T-cell (primary cell): Measurements from ENCODE around the gene CYFIP2. TPM values are rescaled to one million over a fixed set of nuclear protein-coding genes. Genes with fewer than 3 reads are reported as not detected.

Experiments
- ATAC-seq, 4 experiments: fragments of 200-7000 bp in 3 of 4; fragments of 150-1000 bp in 1 of 4; cut with Tn5 transposase; replicated peaks in 1 of 4; 1 replicate in 3 of 4; 2 replicates in 1 of 4; pipeline ENCODE4 v1.10.0; 2021; ENCODE audit warnings: moderate library complexity in 3 of 4, mild to moderate bottlenecking in 2 of 4, moderate number of reproducible peaks in 1 of 4
- CTCF ChIA-PET, 2 donors: fragments of 300-600 bp; sonication (Branson Sonifier 250); formaldehyde crosslinking; loops; one replicate each; lab custom pipeline; 2022; ENCODE audit warnings: antibody characterized with exemption in 2 of 2; lab: Charles Lee
- POLR2A ChIA-PET, 2 donors: fragments of 300-600 bp; sonication (Branson Sonifier 250); formaldehyde crosslinking; loops; one replicate each; lab custom pipeline; 2022; ENCODE audit warnings: antibody characterized with exemption in 2 of 2; lab: Charles Lee
- DNase-seq, 35 experiments: peaks; one replicate each; pipeline versions ENCODE4 v3.0.0 to v3.0.0-alpha.2; 2013 to 2023
- H3K27ac ChIP-seq: one replicate; pipeline ENCODE4 v1.5.1; 2013; ENCODE audit warnings: low read length
- H3K27me3 ChIP-seq, 2 experiments: replicated peaks in 1 of 2; 1 replicate in 1 of 2; 2 replicates in 1 of 2; pipeline versions ENCODE4 v1.6.1 to v1.7.0; 2013; ENCODE audit warnings: low read length in 1 of 2, mixed read lengths in 1 of 2; ENCODE audit not compliant: control insufficient read depth in 2 of 2, insufficient read depth in 2 of 2; ENCODE audit errors: extremely low read depth in 1 of 2
- H3K36me3 ChIP-seq, 2 donors: 1 replicate in 1 of 2; 2 replicates in 1 of 2; pipeline versions ENCODE4 v1.6.1 to v1.7.0; 2013; ENCODE audit warnings: low read length in 1 of 2; ENCODE audit not compliant: control insufficient read depth in 2 of 2, insufficient read depth in 1 of 2; ENCODE audit errors: extremely low read depth in 1 of 2
- H3K4me1 ChIP-seq, 2 experiments: 1 replicate in 1 of 2; 2 replicates in 1 of 2; pipeline versions ENCODE4 v1.6.1 to v1.7.0; 2013; ENCODE audit warnings: low read length in 2 of 2, mixed read lengths in 1 of 2; ENCODE audit not compliant: insufficient read depth in 2 of 2, control insufficient read depth in 1 of 2; ENCODE audit errors: extremely low read depth in 1 of 2
- H3K4me3 ChIP-seq, 2 donors: 1 replicate in 1 of 2; 2 replicates in 1 of 2; pipeline versions ENCODE4 v1.5.1 to v1.7.0; 2013; ENCODE audit warnings: mild to moderate bottlenecking in 2 of 2, low read length in 1 of 2, moderate library complexity in 1 of 2; ENCODE audit not compliant: control insufficient read depth in 1 of 2; ENCODE audit errors: extremely low read depth in 1 of 2
- H3K9me3 ChIP-seq: 2 replicates; pipeline ENCODE4 v1.7.0; 2013
- H3K27ac Mint-ChIP-seq, 2 donors: one replicate each; pipeline ENCODE4 v1.8.0; 2020 to 2021; ENCODE audit warnings: mild to moderate bottlenecking in 2 of 2, mixed read lengths in 2 of 2
- H3K27me3 Mint-ChIP-seq, 2 donors: one replicate each; pipeline ENCODE4 v1.8.0; 2021 to 2022; ENCODE audit warnings: mixed read lengths in 2 of 2
- H3K36me3 Mint-ChIP-seq: one replicate; pipeline ENCODE4 v1.8.0; 2021; ENCODE audit warnings: mixed read lengths
- H3K4me1 Mint-ChIP-seq, 3 donors: one replicate each; pipeline ENCODE4 v1.8.0; 2020 to 2022; ENCODE audit warnings: mixed read lengths in 3 of 3, mild to moderate bottlenecking in 1 of 3
- H3K4me3 Mint-ChIP-seq, 3 donors: one replicate each; pipeline ENCODE4 v1.8.0; 2020 to 2022; ENCODE audit warnings: mild to moderate bottlenecking in 3 of 3, mixed read lengths in 3 of 3, moderate library complexity in 3 of 3
- H3K9me3 Mint-ChIP-seq, 3 donors: one replicate each; pipeline ENCODE4 v1.8.0; 2020 to 2022; ENCODE audit warnings: mixed read lengths in 3 of 3
- WGBS: methylation state at CpG from one replicate; pipeline ENCODE4 v1.1.5; 2013; ENCODE audit warnings: missing lambda C conversion rate; ENCODE audit not compliant: insufficient coverage; 5-methylcytosine and 5-hydroxymethylcytosine counted together
- total RNA-seq, 35 experiments: library from RNA in 6 of 35; stranded (reverse) in 6 of 35; fragments of 120-200 nt in 1 of 35; gene quantifications; one replicate each; pipeline versions ENCODE4 v1.2.1 to v1.2.4 and lab custom pipeline; 2013 to 2026

CYFIP2 gene
- total RNA-seq (100 to 1,000 TPM; 362 to 497 (median 398) TPM), total RNA-seq (lab: John Stamatoyannopoulos, UW) (96.5 to 504 (median 405) reads per million in 29 experiments)
- total RNA-seq (2013), result 348 TPM

- H3K36me3 ChIP-seq, result peaks cover 0 to 24% of the 10 kb centered on the region in 2 donors
- H3K4me1 ChIP-seq, result peaks cover 52 to 63% of the 10 kb centered on the region in 2 experiments
- Mint-ChIP-seq H3K27me3 (no peaks in the 10 kb centered on the region), H3K27ac (peak within 1 kb of the TSS; percentile 99), H3K9me3 (no peaks in the 10 kb centered on the region), H3K36me3 (peaks cover 21% of the 10 kb centered on the region), H3K4me1 (peaks cover 70 to 80% (median 78%) of the 10 kb centered on the region in 3 donors), H3K4me3 (peak within 1 kb of the TSS; percentile 93 to 96 (median 94))
- peak within 1 kb of the TSS; percentile 84 for H3K27ac ChIP-seq
- no peaks in the 10 kb centered on the region for H3K27me3 ChIP-seq
- no peaks in the 10 kb centered on the region for H3K9me3 ChIP-seq
- ATAC-seq, result peak; percentile 89 to 93 (median 90)
- WGBS, result 0% methylated on average over 58 of the region's 58 CpGs
- H3K4me3 ChIP-seq, result peak within 1 kb of the TSS; percentile 68 to 73
- peak; percentile 74 to 93 (median 84) for DNase-seq
- CTCF ChIA-PET, result interaction anchor here (0.6 to 1.1 kb wide), 3 partner anchors 14 to 85 kb away, joined by 3 to 4 read pairs (median 4); partner anchors contain the start of gene ITK (in 1 of the 2)
- POLR2A ChIA-PET, result interaction anchor here (0.6 to 2.6 kb wide), 4 partner anchors 13 to 640 kb away, joined by 3 to 9 read pairs (median 3); partner anchors contain the start of gene MED7 (in 1 of the 2)
These were observed at the start of gene CYFIP2 for GRCh38 chr5:157265714-157266285. Gene CYFIP2, plus strand, starts transcription at chr5:157266123. Its CDS starts 19,239 bp downstream, at chr5:157285362.

- Mint-ChIP-seq H3K9me3 (no peaks in the 10 kb centered on the region), H3K4me3 (peak overlapping the region; percentile 60 to 72 (median 64)), H3K27me3 (no peaks in the 10 kb centered on the region), H3K4me1 (peaks cover 95 to 99% (median 96%) of the 10 kb centered on the region in 3 donors), H3K27ac (peak overlapping the region; percentile 94 to 97), H3K36me3 (peaks cover 86% of the 10 kb centered on the region)
- ChIA-PET POLR2A (interaction anchor here in 1 of 2 donors (0.6 to 1.4 kb wide), 5 partner anchors 11 to 74 kb away, joined by 3 to 5 read pairs (median 4); partner anchors contain the start of genes ITK and MED7), CTCF (interaction anchor here in 1 of 2 donors (0.6 to 2.8 kb wide), 3 partner anchors 13 to 507 kb away, joined by 3 to 8 read pairs (median 3); no protein-coding TSS in a partner anchor)
- Histone ChIP-seq H3K4me1 (peaks cover 86 to 100% of the 10 kb centered on the region in 2 experiments), H3K9me3 (no peaks in the 10 kb centered on the region), H3K4me3 (peak overlapping the region in 1 of 2 donors; percentile 23), H3K27me3 (no peaks in the 10 kb centered on the region), H3K36me3 (peaks cover 18 to 94% of the 10 kb centered on the region in 2 donors), H3K27ac (peak overlapping the region; percentile 76)
- ATAC-seq (no peak), DNase-seq (peak in 1 of 35 experiments; percentile 33)
- 53% methylated on average over 5 of the region's 6 CpGs for WGBS
These were observed 49.4 kb upstream of the CYFIP2 start for GRCh38 chr5:157216391-157217142.

GRCh38 chr5:157217289-157218024 is 48.5 kb upstream of the CYFIP2 start:
- ChIA-PET CTCF (interaction anchor here (0.6 to 2.8 kb wide), 8 partner anchors 14 to 506 kb away, joined by 3 to 8 read pairs (median 4); partner anchors contain the start of gene MED7 (in 1 of the 2)), POLR2A (interaction anchor here (0.6 to 1.4 kb wide), 12 partner anchors 9 to 75 kb away, joined by 3 to 5 read pairs (median 3); partner anchors contain the start of genes ITK (in 1 of the 2) and MED7 (in 1 of the 2))
- Histone ChIP-seq H3K9me3 (no peaks in the 10 kb centered on the region), H3K27me3 (no peaks in the 10 kb centered on the region), H3K36me3 (peaks cover 18 to 92% of the 10 kb centered on the region in 2 donors), H3K4me3 (peak overlapping the region in 1 of 2 donors; percentile 15), H3K4me1 (peaks cover 90 to 100% of the 10 kb centered on the region in 2 experiments), H3K27ac (peak overlapping the region; percentile 76)
- peaks cover 86% of the 10 kb centered on the region for H3K36me3 Mint-ChIP-seq
- H3K4me1 Mint-ChIP-seq, result peaks cover 95 to 99% (median 97%) of the 10 kb centered on the region in 3 donors
- H3K27ac Mint-ChIP-seq, result peak overlapping the region; percentile 94 to 97
- H3K9me3 Mint-ChIP-seq, result no peaks in the 10 kb centered on the region
- DNase-seq (peak in 19 of 35 experiments; percentile 5 to 66 (median 35)), ATAC-seq (peak; percentile 38 to 58 (median 47))
- H3K27me3 Mint-ChIP-seq, result no peaks in the 10 kb centered on the region
- 8% methylated on average over 5 of the region's 5 CpGs for WGBS
- peak overlapping the region; percentile 60 to 72 (median 64) for H3K4me3 Mint-ChIP-seq

- ATAC-seq, result no peak
- ChIA-PET POLR2A (interaction anchor here (0.6 to 0.8 kb wide), 6 partner anchors 21 to 70 kb away, joined by 3 to 11 read pairs (median 4); no protein-coding TSS in a partner anchor), CTCF (interaction anchor here (0.6 to 2.8 kb wide), 7 partner anchors 36 to 523 kb away, joined by 3 to 8 read pairs (median 4); no protein-coding TSS in a partner anchor)
- Mint-ChIP-seq H3K4me3 (peak overlapping the region; percentile 26 to 60 (median 29)), H3K27me3 (no peaks in the 10 kb centered on the region), H3K36me3 (peaks cover 75% of the 10 kb centered on the region), H3K27ac (peak overlapping the region; percentile 94), H3K9me3 (no peaks in the 10 kb centered on the region), H3K4me1 (peaks cover 88 to 94% (median 92%) of the 10 kb centered on the region in 3 donors)
- Histone ChIP-seq H3K4me3 (no peak overlapping the region), H3K27ac (peak overlapping the region; percentile 71), H3K4me1 (peaks cover 88 to 95% of the 10 kb centered on the region in 2 experiments), H3K36me3 (peaks cover 23 to 91% of the 10 kb centered on the region in 2 donors), H3K9me3 (no peaks in the 10 kb centered on the region), H3K27me3 (no peaks in the 10 kb centered on the region)
- DNase-seq, result no peak
- WGBS, result no CpG with 5 or more reads among the region's 9 CpGs
These were observed 46.2 kb upstream of the CYFIP2 start for GRCh38 chr5:157219491-157220271.

GRCh38 chr5:157221959-157222358 is 44.0 kb upstream of the CYFIP2 start:
- CTCF ChIA-PET, result interaction anchor here (0.5 to 1.6 kb wide), 5 partner anchors 23 to 115 kb away, joined by 3 to 9 read pairs (median 4); partner anchors contain the start of gene MED7 (in 1 of the 2)
- peaks cover 73% of the 10 kb centered on the region for H3K36me3 Mint-ChIP-seq
- H3K27me3 Mint-ChIP-seq, result no peaks in the 10 kb centered on the region
- H3K9me3 Mint-ChIP-seq, result no peaks in the 10 kb centered on the region
- H3K4me3 Mint-ChIP-seq, result peak overlapping the region; percentile 64 to 82 (median 68)
- Histone ChIP-seq H3K4me1 (peaks cover 76 to 88% of the 10 kb centered on the region in 2 experiments), H3K36me3 (peaks cover 18 to 93% of the 10 kb centered on the region in 2 donors), H3K27me3 (no peaks in the 10 kb centered on the region), H3K27ac (peak overlapping the region; percentile 71), H3K4me3 (no peak overlapping the region), H3K9me3 (no peaks in the 10 kb centered on the region)
- WGBS, result 100% methylated on average over 1 of the region's 5 CpGs
- peak in 1 of 35 experiments; percentile 36 for DNase-seq
- ATAC-seq, result peak in 2 of 4 experiments; percentile 10 to 34
- POLR2A ChIA-PET, result interaction anchor here in 1 of 2 donors (0.6 to 1.7 kb wide), 6 partner anchors 9 to 66 kb away, joined by 3 to 10 read pairs (median 4); no protein-coding TSS in a partner anchor
- peak overlapping the region; percentile 98 for H3K27ac Mint-ChIP-seq
- peaks cover 81 to 94% (median 90%) of the 10 kb centered on the region in 3 donors for H3K4me1 Mint-ChIP-seq
